ENCODE data around the gene CRISPLD2. TPM values are rescaled to one million over a fixed set of nuclear protein-coding genes. Genes with fewer than 3 reads are reported as not detected.
"Not testable (repeated sequence)": the region's sequence is repeated elsewhere in the genome, so short reads cannot be mapped to it uniquely, and the experiment has no call there.

CRISPLD2 gene
- polyA plus RNA-seq, 3 donors, result 6.7 to 9.2 (median 7.8) TPM

GRCh38 chr16:84933774-84934631 is 114.2 kb downstream of the CRISPLD2 start:
- no peak for DNase-seq (ENCODE audit: extremely low read depth in 1 of 11, low read depth in 9 of 11, low spot score in 4 of 11)

DNA sequence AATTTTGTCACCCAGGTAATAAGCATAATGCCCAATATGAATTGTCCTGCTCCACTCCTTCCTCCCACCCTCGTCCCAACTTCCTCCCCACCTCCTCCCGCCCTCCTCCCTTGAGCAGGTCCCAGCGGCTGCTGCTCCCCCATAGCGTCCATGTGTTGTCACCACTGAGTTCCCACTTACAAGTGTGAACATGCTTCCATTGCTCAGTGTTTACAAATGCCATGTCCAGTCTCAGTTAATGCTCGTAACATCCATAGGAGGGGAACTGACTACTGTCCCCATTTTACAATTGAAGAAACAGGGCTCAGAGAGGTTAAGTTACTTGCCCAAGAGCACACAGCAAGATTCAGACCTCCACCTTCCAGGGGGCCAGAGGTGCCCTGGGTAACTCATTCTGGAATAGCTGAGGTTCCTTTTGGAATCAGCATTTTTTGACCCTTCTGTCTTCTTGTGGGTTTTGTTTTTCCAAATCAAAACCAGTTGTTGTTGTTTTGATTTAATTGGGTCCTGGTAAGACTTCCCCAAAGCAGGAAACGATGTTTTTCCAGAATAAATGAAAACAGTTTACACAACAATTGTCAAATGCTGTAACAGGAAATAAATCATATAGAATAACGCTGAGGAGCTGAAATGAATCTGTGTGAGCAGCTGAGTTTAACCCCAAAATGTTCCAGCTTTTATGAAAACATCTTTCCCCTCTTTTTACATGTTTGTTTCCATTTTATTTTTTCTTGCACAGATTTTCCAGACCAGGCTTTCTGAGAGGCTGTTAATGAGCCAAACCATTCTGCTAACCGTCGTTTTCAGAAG is 117.6 kb downstream of the CRISPLD2 start:
- DNase-seq (ENCODE audit: extremely low read depth in 1 of 11, low read depth in 9 of 11, low spot score in 4 of 11), result no peak

- not testable (repeated sequence) for DNase-seq (ENCODE audit: extremely low read depth in 1 of 11, low read depth in 9 of 11, low spot score in 4 of 11)
Measured at GRCh38 chr16:84938616-84939015, 118.8 kb downstream of the CRISPLD2 start.

DNA sequence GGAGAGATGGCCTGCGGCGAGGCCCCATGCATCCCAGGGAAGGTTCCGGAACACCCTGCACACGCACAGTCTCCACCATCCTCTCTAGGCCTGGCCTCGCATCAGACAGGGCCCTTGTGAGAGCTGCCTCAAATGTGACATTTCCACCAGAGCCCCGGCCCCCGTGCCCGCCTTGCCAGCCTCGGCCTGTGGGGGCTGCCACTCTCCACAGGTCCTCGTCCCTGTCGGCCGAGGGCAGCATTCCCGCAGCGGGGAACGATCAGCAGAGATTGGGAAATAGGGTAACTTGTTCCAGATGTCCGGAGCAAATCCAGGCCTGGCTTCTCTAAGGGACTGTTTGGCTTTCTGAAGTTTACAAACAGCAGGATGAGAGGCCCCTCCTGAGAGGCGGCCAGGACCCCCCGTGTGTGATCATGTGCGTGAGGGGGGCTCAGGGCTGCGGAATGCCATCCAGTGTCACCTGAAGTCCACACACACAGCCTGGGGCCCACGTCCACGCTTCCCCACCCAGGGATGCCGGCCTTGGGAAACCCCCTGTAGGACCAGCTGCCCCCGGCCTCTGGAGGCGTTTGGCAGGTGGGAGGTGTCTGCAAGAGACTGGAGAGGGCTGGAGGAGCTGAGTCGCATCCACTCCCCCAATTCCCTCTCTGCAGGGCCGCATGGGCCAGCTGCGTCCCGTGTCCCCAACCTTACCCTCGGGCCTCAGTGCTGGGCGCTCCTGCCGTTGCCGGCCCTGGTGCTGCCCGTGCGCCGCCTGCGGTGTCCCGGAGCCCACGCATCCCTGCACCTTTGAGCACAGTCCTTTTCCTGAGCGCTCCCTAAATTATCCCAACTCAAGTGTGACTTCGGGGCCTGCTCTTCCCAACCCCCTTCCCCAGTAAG is 121.1 kb downstream of the CRISPLD2 start:
- DNase-seq (ENCODE audit: extremely low read depth in 1 of 11, low read depth in 9 of 11, low spot score in 4 of 11), result no peak

DNA sequence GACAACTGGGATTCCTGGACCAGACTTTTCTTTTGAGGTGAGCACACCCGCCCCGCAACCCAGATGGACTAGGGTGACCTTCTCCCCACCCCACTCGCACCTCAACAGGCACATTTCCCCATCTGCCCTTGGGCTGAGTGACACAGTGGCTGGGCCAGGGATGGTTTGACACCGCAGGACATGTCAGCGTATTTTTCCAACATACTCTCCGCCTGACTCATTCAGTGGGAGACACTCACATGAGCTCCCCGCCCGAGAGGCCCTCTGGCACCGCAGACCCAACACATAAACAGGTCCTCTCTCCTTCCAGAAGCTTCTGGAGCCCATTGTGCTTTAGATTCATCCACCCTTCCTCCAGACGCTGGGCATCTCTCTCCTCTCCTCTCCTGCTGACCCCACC is 122.1 kb downstream of the CRISPLD2 start:
- DNase-seq (ENCODE audit: extremely low read depth in 1 of 11, low read depth in 9 of 11, low spot score in 4 of 11), result no peak

DNA sequence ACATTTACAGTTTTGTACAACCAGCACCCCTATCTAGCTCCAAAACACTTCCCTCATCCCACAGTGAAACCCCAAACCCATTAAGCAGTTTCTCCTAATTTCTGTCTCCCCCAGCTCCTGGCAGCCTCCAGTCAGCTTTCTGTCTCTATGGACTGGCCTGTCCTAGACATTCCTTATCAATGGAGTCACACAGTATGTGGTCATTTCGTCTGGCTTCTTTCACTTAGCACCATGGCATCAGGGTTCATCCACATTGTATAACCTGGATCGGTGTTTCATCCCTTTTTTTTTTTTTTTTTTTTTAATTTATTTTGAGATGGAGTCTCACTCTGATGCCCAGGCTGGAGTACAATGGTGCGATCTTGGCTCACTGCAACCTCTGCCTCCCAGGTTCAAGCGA is 123.0 kb downstream of the CRISPLD2 start:
- no peak for DNase-seq (ENCODE audit: extremely low read depth in 1 of 11, low read depth in 9 of 11, low spot score in 4 of 11)

DNA sequence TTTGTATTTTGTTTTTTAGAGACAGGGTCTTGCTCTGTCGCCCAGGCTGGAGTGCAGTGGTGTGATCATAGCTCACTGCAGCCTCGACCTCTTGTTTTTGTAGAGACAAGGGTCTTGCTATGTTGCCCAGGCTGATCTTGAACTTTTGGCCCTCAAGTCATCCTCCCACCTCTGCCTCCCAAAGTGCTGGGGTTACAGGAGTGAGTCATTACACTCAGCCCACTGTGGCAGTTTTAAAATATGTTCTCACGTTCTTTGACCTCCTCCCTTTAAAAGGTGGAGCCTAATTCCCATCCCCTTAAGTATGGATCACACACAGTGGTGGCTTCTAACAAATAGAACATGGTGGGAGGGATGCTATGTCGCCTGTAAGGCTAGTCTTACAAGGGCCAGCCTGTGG is 123.8 kb downstream of the CRISPLD2 start:
- no peak for DNase-seq (ENCODE audit: extremely low read depth in 1 of 11, low read depth in 9 of 11, low spot score in 4 of 11)

GRCh38 chr16:84947022-84947421 is 127.2 kb downstream of the CRISPLD2 start:
- DNase-seq (ENCODE audit: extremely low read depth in 1 of 11, low read depth in 9 of 11, low spot score in 4 of 11), result no peak

DNA sequence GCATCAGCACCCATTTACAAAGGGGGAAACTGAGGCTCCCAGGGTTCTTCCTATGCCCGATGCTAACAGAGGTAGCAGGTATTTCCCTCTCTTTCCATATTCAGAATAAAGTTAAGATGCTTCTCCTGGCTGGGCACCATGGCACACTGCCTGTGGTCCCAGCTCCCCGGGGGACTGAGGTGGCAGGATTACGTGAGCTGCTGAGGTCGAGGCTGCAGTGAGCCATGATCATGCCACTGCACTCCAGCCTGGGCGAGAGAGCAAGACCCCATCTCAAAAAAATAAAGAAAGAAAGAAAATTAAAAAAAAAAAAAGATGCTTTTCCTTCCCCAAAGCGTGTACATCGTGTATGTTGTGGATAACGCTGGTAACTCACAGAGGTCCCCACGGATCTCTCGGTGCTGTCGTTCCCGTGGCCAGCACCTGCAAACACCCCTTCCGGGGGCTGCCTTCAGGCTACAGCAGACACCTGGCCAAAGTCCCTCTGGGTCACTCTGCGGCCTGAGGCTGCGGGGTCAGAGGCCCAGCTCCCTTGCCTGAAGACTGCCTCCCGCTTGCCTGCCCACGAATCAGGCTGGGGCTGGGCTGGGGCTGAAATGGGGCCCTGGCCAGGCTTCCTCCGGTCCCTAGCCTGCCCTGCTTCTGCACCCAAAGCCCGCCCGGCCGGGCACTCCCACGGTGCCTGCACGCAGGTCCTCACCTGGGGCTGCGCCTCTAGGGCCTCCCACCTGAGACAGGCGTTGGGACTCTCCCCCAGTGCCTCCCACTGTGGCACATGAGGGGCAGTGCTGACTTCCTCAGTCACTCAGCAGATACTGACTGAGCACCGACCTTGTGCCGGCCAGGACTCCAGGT is 128.4 kb downstream of the CRISPLD2 start:
- DNase-seq (ENCODE audit: extremely low read depth in 1 of 11, low read depth in 9 of 11, low spot score in 4 of 11), result no peak

DNA sequence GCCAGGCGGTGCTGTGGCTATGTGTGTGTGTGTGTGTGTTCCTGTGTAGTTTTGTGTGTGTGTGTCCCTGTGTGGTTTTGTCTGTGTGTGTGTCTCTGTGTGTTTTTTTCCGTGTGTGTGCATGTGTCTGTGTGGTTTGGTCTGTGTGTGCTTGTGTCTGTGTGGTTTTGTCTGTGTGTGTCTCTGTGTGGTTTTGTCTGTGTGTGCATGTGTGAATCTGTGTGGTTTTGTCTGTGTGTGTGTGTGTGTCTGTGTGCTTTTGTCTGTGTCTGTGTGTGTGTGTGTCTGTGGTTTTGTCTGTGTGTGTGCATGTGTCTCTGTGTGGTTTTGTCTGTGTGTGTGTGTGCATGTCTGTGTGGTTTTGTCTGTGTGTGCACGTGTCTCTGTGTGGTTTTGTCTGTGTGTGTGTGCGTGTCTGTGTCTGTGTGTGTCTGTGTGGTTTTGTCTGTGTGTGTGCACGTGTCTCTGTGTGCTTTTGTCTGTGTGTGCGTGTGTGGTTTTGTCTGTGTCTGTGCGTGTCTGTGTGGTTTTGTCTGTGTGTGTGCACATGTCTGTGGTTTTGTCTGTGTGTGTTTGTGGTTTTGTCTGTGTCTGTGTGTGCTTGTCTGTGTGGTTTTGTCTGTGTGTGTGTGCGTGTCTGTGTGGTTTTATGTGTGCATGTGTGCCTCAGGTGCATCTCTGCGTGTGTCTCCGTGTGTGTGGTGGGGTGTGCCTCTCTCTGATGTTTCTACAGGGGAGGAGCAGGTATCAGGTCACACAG is 129.2 kb downstream of the CRISPLD2 start:
- no peak for DNase-seq (ENCODE audit: extremely low read depth in 1 of 11, low read depth in 9 of 11, low spot score in 4 of 11)

GRCh38 chr16:84949772-84950436 is 130.1 kb downstream of the CRISPLD2 start:
- no peak for DNase-seq (ENCODE audit: extremely low read depth in 1 of 11, low read depth in 9 of 11, low spot score in 4 of 11)

GRCh38 chr16:84950906-84951305 is 131.1 kb downstream of the CRISPLD2 start:
- DNase-seq (ENCODE audit: extremely low read depth in 1 of 11, low read depth in 9 of 11, low spot score in 4 of 11), result no peak

DNA sequence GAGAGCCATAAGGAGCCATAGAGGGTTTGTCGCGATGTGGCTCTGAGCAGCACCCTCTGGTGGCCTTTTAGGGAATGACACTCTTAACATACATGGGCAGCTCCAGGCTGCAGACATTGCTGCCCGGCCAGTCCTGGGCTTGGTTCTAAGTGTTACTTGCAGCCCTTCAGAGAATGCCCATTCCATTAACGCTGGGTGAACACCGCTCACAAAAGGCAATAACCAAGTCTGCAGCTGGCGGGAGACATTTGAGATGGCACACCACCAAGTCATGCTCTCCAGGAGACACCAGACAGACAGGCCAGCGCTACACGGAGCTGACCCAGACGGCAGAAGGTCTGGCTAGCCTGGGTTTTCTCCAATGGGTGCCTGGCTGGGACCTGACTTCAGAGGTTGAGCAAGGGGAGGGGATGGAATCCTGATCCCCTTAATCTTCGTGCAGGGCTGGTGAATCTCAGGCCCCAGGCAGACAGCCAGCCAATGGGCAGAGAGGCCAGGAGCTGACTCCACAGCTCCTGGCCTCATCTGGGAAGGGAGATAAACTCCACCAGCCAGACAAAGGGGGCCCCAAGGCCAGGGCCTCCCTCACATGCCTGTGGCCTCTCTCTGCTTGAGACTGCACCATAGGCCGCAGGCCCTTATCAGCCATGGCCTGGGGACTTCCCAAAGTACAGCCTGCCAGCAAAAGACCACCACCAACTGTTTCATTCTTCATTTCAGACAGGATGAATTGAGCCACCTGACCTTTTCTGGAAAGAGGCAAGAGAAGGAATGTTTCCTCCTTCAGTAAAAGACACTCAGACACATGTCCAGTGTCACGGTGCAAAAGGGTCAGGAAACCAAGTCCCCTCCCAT is 132.8 kb downstream of the CRISPLD2 start:
- peak; percentile 59 to 84 (median 74) for DNase-seq (ENCODE audit: extremely low read depth in 1 of 11, low read depth in 9 of 11, low spot score in 4 of 11)

GRCh38 chr16:84953190-84953746 is 133.5 kb downstream of the CRISPLD2 start:
- DNase-seq (ENCODE audit: extremely low read depth in 1 of 11, low read depth in 9 of 11, low spot score in 4 of 11), result no peak

DNA sequence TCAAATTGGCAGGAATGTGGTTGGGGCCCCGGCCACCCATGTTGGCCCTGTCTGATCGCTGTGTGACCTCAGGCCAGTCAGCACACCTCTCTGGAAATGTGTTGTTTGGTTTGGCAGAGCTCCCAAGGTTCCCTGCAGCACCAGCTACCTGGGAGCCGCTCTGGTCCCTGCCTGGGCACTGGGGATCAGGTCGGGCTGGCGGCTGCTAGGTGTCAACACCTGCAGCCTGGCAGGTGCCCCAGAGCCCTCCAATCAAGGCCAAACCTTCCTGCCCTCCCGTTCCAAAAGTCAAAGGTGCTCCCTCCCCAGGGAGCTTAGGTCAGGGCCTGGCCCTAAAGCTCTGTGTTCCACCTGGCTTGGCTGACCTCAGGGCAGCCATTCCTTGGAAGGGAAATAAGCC is 135.6 kb downstream of the CRISPLD2 start:
- no peak for DNase-seq (ENCODE audit: extremely low read depth in 1 of 11, low read depth in 9 of 11, low spot score in 4 of 11)

GRCh38 chr16:84957192-84957591 is 137.4 kb downstream of the CRISPLD2 start:
- DNase-seq (ENCODE audit: extremely low read depth in 1 of 11, low read depth in 9 of 11, low spot score in 4 of 11), result no peak

Measured in renal cortex interstitium (tissue), 11 donors.